IMR-90 (cell line): Measurements from ENCODE around the gene CMTM1.

Experiments used
- BHLHE40 ChIP-seq: fragments of 150-350 bp; IDR thresholded peaks from 2 replicates; pipeline ENCODE4 v1.6.1; 2016; ENCODE audit warnings: mild to moderate bottlenecking, low read depth, low read length
- CEBPB ChIP-seq: IDR thresholded peaks from 2 replicates; pipeline ENCODE4 v1.6.1; 2012; ENCODE audit warnings: low read depth, low read length, improper control_type of control experiment
- CTCF ChIP-seq: conservative IDR thresholded peaks from 2 replicates; pipeline ENCODE4 v1.5.1; 2012; ENCODE audit warnings: mild to moderate bottlenecking, low read depth, low read length, improper control_type of control experiment
- ELK1 ChIP-seq: fragments of 150-350 bp; IDR thresholded peaks from 2 replicates; pipeline ENCODE4 v1.6.1; 2016; ENCODE audit warnings: low read depth, mild to moderate bottlenecking, low read length, moderate library complexity, borderline replicate concordance
- MAFK ChIP-seq: IDR thresholded peaks from 2 replicates; pipeline ENCODE4 v1.6.1; 2012; ENCODE audit warnings: low read depth, low read length, improper control_type of control experiment
- MXI1 ChIP-seq: IDR thresholded peaks from 2 replicates; pipeline ENCODE4 v1.6.1; 2012; ENCODE audit warnings: low read depth, mild to moderate bottlenecking, low read length, moderate library complexity, borderline replicate concordance
- POLR2A ChIP-seq: IDR thresholded peaks from 2 replicates; pipeline ENCODE4 v1.6.1; 2012; ENCODE audit warnings: mild to moderate bottlenecking, low read depth, low read length
- RAD21 ChIP-seq: IDR thresholded peaks from 2 replicates; pipeline ENCODE4 v1.6.1; 2012; ENCODE audit warnings: low read length, improper control_type of control experiment
- USF2 ChIP-seq: fragments of 150-350 bp; IDR thresholded peaks from 2 replicates; pipeline ENCODE4 v1.6.1; 2017; ENCODE audit warnings: mild to moderate bottlenecking, antibody characterized with exemption, low read length, low read depth

GRCh38 chr16:66563574-66564334 is 2.5 kb upstream of the CMTM1 start:
- TF ChIP-seq CEBPB (no peak), CTCF (no peak), USF2 (no peak), POLR2A (no peak), ELK1 (no peak), MXI1 (no peak), MAFK (no peak), RAD21 (no peak), BHLHE40 (no peak)
